CD14-positive monocyte (primary cell): ENCODE data around the gene PARVB. TPM values are rescaled to one million over a fixed set of nuclear protein-coding genes. Genes with fewer than 3 reads are reported as not detected.

Source experiments
- DNase-seq, 3 donors: peaks; one replicate each; pipeline ENCODE4 v3.0.0-alpha.2; 2011 to 2022
- H2AFZ ChIP-seq: 2 replicates; pipeline ENCODE4 v1.6.0; 2012; ENCODE audit warnings: mild to moderate bottlenecking, low read depth, low read length, inconsistent platforms; ENCODE audit not compliant: insufficient read depth, poor library complexity, severe bottlenecking
- H3K27ac ChIP-seq, 2 donors: 1 replicate in 1 of 2; 2 replicates in 1 of 2; pipeline ENCODE4 v1.5.1; 2012 to 2013; ENCODE audit warnings: low read length in 2 of 2, control low read depth in 1 of 2, inconsistent platforms in 1 of 2, low read depth in 1 of 2, mild to moderate bottlenecking in 1 of 2
- H3K27me3 ChIP-seq, 2 donors: one replicate each; pipeline versions ENCODE4 v1.6.0 to v1.6.1; 2011 to 2013; ENCODE audit warnings: low read length in 2 of 2; ENCODE audit not compliant: control insufficient read depth in 2 of 2, insufficient read depth in 2 of 2
- H3K36me3 ChIP-seq, 2 donors: replicated peaks in 1 of 2; 1 replicate in 1 of 2; 2 replicates in 1 of 2; pipeline versions ENCODE4 v1.5.1 to v1.6.1; 2012 to 2013; ENCODE audit warnings: low read length in 2 of 2, control low read depth in 1 of 2, inconsistent platforms in 1 of 2, mild to moderate bottlenecking in 1 of 2; ENCODE audit not compliant: insufficient read depth in 2 of 2, control insufficient read depth in 1 of 2
- H3K4me1 ChIP-seq, 2 donors: 1 replicate in 1 of 2; 2 replicates in 1 of 2; pipeline versions ENCODE4 v1.5.1 to v1.6.1; 2012 to 2013; ENCODE audit warnings: low read length in 2 of 2, control low read depth in 1 of 2, inconsistent platforms in 1 of 2, mild to moderate bottlenecking in 1 of 2, moderate library complexity in 1 of 2; ENCODE audit not compliant: insufficient read depth in 2 of 2, control insufficient read depth in 1 of 2
- H3K4me2 ChIP-seq: replicated peaks from 2 replicates; pipeline ENCODE3; 2012; ENCODE audit warnings: low read length, moderate library complexity, mild to moderate bottlenecking; ENCODE audit not compliant: poor library complexity, severe bottlenecking; ENCODE audit errors: extremely low read depth
- H3K4me3 ChIP-seq, 3 experiments: fragments of 200-600 bp in 1 of 3; sonication (generic) in 1 of 3; replicated peaks in 1 of 3; 1 replicate in 2 of 3; 2 replicates in 1 of 3; pipeline ENCODE4 v1.5.1; 2011 to 2013; ENCODE audit warnings: low read length in 3 of 3, mild to moderate bottlenecking in 3 of 3, control low read depth in 2 of 3, low read depth in 2 of 3, inconsistent platforms in 1 of 3, moderate library complexity in 1 of 3
- H3K79me2 ChIP-seq: 2 replicates; pipeline ENCODE4 v1.6.0; 2012; ENCODE audit warnings: mild to moderate bottlenecking, control low read depth, inconsistent platforms, low read length, moderate library complexity; ENCODE audit not compliant: insufficient read depth
- H3K9ac ChIP-seq: 2 replicates; pipeline ENCODE4 v1.6.0; 2017; ENCODE audit warnings: low read length, mild to moderate bottlenecking; ENCODE audit not compliant: insufficient read depth, poor library complexity, severe bottlenecking
- H3K9me3 ChIP-seq, 2 donors: replicated peaks in 1 of 2; 1 replicate in 1 of 2; 2 replicates in 1 of 2; pipeline versions ENCODE4 v1.5.1 to v1.6.1; 2012 to 2013; ENCODE audit warnings: low read length in 2 of 2, control low read depth in 1 of 2; ENCODE audit not compliant: control insufficient read depth in 1 of 2, insufficient read depth in 1 of 2
- H4K20me1 ChIP-seq: 2 replicates; pipeline ENCODE4 v1.6.0; 2012; ENCODE audit warnings: mild to moderate bottlenecking, low read length, control low read depth, moderate library complexity; ENCODE audit not compliant: insufficient read depth
- H3K27ac Mint-ChIP-seq, 7 donors: one replicate each; pipeline ENCODE4 v1.8.0; 2020; ENCODE audit warnings: mild to moderate bottlenecking in 7 of 7, mixed read lengths in 7 of 7, moderate library complexity in 6 of 7, inconsistent platforms in 2 of 7
- H3K27me3 Mint-ChIP-seq, 3 donors: one replicate each; pipeline ENCODE4 v1.8.0; 2021 to 2022; ENCODE audit warnings: low read depth in 3 of 3, mild to moderate bottlenecking in 3 of 3, mixed read lengths in 3 of 3, moderate library complexity in 3 of 3, inconsistent platforms in 1 of 3
- H3K36me3 Mint-ChIP-seq, 2 donors: one replicate each; pipeline ENCODE4 v1.8.0; 2020; ENCODE audit warnings: mixed read lengths in 2 of 2, inconsistent platforms in 1 of 2, mild to moderate bottlenecking in 1 of 2
- H3K4me1 Mint-ChIP-seq: one replicate; pipeline ENCODE4 v1.8.0; 2020; ENCODE audit warnings: mild to moderate bottlenecking, mixed read lengths
- H3K4me3 Mint-ChIP-seq, 2 donors: one replicate each; pipeline ENCODE4 v1.8.0; 2020; ENCODE audit warnings: mild to moderate bottlenecking in 2 of 2, mixed read lengths in 2 of 2, moderate library complexity in 1 of 2
- H3K9me3 Mint-ChIP-seq, 7 donors: one replicate each; pipeline ENCODE4 v1.8.0; 2020 to 2022; ENCODE audit warnings: mixed read lengths in 7 of 7, mild to moderate bottlenecking in 6 of 7, moderate library complexity in 6 of 7, inconsistent platforms in 2 of 7
- WGBS: methylation state at CpG from one replicate; pipeline ENCODE4 v1.1.5; 2013; ENCODE audit warnings: missing lambda C conversion rate; ENCODE audit not compliant: insufficient coverage; 5-methylcytosine and 5-hydroxymethylcytosine counted together
- intact Hi-C, 2 donors: fragments of 100-400 bp; cut with micrococcal nuclease; formaldehyde crosslinking; loops; one replicate each; pipeline versions ENCODE4 v1.15.0 to v1.15.1; 2023
- polyA plus RNA-seq, 3 donors: library from polyadenylated mRNA; depleted of rRNA in 1 of 3; unstranded in 2 of 3; stranded (reverse) in 1 of 3; fragments of 300-500 nt in 2 of 3; fragments of >200 nt in 1 of 3; fragmentation: Illumina TruSeq in 2 of 3; gene quantifications; 1 replicate in 2 of 3; 2 replicates in 1 of 3; pipeline ENCODE4 v1.2.3, GENCODE V29; 2012 to 2021
- TF ChIP-seq, protein P1 (sequence below): fragments of 200-600 bp; IDR thresholded peaks from one replicate; pipeline ENCODE4 v1.8.0; 2022; ENCODE audit warnings: antibody characterized with exemption, mild to moderate bottlenecking

PARVB gene
- polyA plus RNA-seq, 3 donors = 13.4 to 38.5 (median 17.9) TPM

DNA sequence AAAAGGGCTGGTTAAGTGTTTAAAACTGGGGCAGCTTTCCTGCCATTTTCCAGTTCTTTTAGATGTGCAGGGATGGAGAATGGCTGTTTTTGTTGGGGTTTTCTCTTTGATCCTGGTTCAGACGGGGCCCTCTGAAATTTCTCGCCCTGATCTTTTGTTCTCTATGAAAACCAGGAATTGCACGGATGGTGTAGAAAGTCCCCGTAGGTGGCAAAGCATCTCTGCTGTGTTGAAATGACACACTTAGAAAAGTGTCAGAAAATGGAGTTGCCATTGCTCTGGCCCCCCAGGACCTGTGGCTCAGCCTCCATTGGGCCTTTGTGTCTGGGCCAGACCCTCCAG is 63.0 kb downstream of the PARVB start:
- intact Hi-C loops = no loop called here
- peaks cover 0 to 10% of the 10 kb centered on the region in 2 donors for H3K9me3 ChIP-seq
- H3K27ac ChIP-seq = no peak overlapping the region
- Mint-ChIP-seq H3K9me3 (peaks cover 0 to 12% (median 3%) of the 10 kb centered on the region in 7 donors), H3K4me3 (no peak overlapping the region), H3K27ac (no peak overlapping the region), H3K36me3 (peaks cover 31 to 40% of the 10 kb centered on the region in 2 donors), H3K4me1 (no peaks in the 10 kb centered on the region), H3K27me3 (peaks cover 0 to 6% (median 2%) of the 10 kb centered on the region in 3 donors)
- H3K79me2 ChIP-seq = no peaks in the 10 kb centered on the region
- TF ChIP-seq, protein P1, sequence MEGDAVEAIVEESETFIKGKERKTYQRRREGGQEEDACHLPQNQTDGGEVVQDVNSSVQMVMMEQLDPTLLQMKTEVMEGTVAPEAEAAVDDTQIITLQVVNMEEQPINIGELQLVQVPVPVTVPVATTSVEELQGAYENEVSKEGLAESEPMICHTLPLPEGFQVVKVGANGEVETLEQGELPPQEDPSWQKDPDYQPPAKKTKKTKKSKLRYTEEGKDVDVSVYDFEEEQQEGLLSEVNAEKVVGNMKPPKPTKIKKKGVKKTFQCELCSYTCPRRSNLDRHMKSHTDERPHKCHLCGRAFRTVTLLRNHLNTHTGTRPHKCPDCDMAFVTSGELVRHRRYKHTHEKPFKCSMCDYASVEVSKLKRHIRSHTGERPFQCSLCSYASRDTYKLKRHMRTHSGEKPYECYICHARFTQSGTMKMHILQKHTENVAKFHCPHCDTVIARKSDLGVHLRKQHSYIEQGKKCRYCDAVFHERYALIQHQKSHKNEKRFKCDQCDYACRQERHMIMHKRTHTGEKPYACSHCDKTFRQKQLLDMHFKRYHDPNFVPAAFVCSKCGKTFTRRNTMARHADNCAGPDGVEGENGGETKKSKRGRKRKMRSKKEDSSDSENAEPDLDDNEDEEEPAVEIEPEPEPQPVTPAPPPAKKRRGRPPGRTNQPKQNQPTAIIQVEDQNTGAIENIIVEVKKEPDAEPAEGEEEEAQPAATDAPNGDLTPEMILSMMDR = no peak
- no peaks in the 10 kb centered on the region for H3K4me1 ChIP-seq
- no peaks in the 10 kb centered on the region for H3K27me3 ChIP-seq
- 86% methylated on average over 2 of the region's 4 CpGs for WGBS
- no peak overlapping the region for H3K4me2 ChIP-seq
- DNase-seq = no peak
- H3K36me3 ChIP-seq = peaks cover 5 to 48% of the 10 kb centered on the region in 2 donors
- H3K4me3 ChIP-seq = no peak overlapping the region
- no peak overlapping the region for H3K9ac ChIP-seq
- no peak overlapping the region for H2AFZ ChIP-seq
- H4K20me1 ChIP-seq = peaks cover 13% of the 10 kb centered on the region

- no peak for DNase-seq
- H3K4me1 ChIP-seq = no peaks in the 10 kb centered on the region
- Mint-ChIP-seq H3K4me3 (no peak overlapping the region), H3K4me1 (no peaks in the 10 kb centered on the region), H3K36me3 (peaks cover 24 to 34% of the 10 kb centered on the region in 2 donors), H3K27ac (peak overlapping the region in 1 of 7 donors; percentile 31), H3K9me3 (peaks cover 0 to 9% (median 3%) of the 10 kb centered on the region in 7 donors), H3K27me3 (peaks cover 0 to 4% (median 2%) of the 10 kb centered on the region in 3 donors)
- intact Hi-C loops = no loop called here
- H3K36me3 ChIP-seq = peaks cover 9 to 46% of the 10 kb centered on the region in 2 donors
- TF ChIP-seq, protein P1 = no peak
- peaks cover 12% of the 10 kb centered on the region for H4K20me1 ChIP-seq
- no peak overlapping the region for H3K4me3 ChIP-seq
- no peak overlapping the region for H3K4me2 ChIP-seq
- H3K9me3 ChIP-seq = peaks cover 0 to 9% of the 10 kb centered on the region in 2 donors
- WGBS = 89% methylated on average over 16 of the region's 17 CpGs
- no peak overlapping the region for H3K27ac ChIP-seq
- no peaks in the 10 kb centered on the region for H3K27me3 ChIP-seq
- H2AFZ ChIP-seq = no peak overlapping the region
- no peak overlapping the region for H3K9ac ChIP-seq
- no peaks in the 10 kb centered on the region for H3K79me2 ChIP-seq
Observed at GRCh38 chr22:44088976-44089570, 65.0 kb downstream of the PARVB start.
